ENCODE measurements around the gene ZNF597.
"Not testable (repeated sequence)": the region's sequence is repeated elsewhere in the genome, so short reads cannot be mapped to it uniquely, and the experiment has no call there.

The ZNF597 gene

GRCh38 chr16:3474870-3475269, 31.6 kb upstream of the ZNF597 start:
- DNase-seq = not testable (repeated sequence)

GRCh38 chr16:3474136-3474779, 31.0 kb upstream of the ZNF597 start:
- DNase-seq = no peak

GRCh38 chr16:3473596-3473943, 30.3 kb upstream of the ZNF597 start:
- not testable (repeated sequence) for DNase-seq

GRCh38 chr16:3472878-3473595, 29.7 kb upstream of the ZNF597 start:
- no peak for DNase-seq

- DNase-seq = no peak
These were observed 28.3 kb upstream of the ZNF597 start for GRCh38 chr16:3471518-3472176.

GRCh38 chr16:3470723-3471122, 27.4 kb upstream of the ZNF597 start:
- DNase-seq = no peak

GRCh38 chr16:3469736-3470135, 26.4 kb upstream of the ZNF597 start:
- no peak for DNase-seq

GRCh38 chr16:3468501-3468900, 25.2 kb upstream of the ZNF597 start:
- DNase-seq = no peak

- no peak for DNase-seq
These were observed 24.6 kb upstream of the ZNF597 start for GRCh38 chr16:3467921-3468320.

- DNase-seq = no peak
These were observed 23.9 kb upstream of the ZNF597 start for GRCh38 chr16:3467182-3467581.

GRCh38 chr16:3465911-3466584, 22.7 kb upstream of the ZNF597 start:
- DNase-seq = no peak

- no peak for DNase-seq
These were observed 22.0 kb upstream of the ZNF597 start for GRCh38 chr16:3465301-3465700.

GRCh38 chr16:3461151-3461550, 17.8 kb upstream of the ZNF597 start:
- DNase-seq = no peak

GRCh38 chr16:3460585-3460984, 17.3 kb upstream of the ZNF597 start:
- no peak for DNase-seq

- DNase-seq = no peak
These were observed 16.8 kb upstream of the ZNF597 start for GRCh38 chr16:3460121-3460520.

- DNase-seq = no peak
These were observed 16.2 kb upstream of the ZNF597 start for GRCh38 chr16:3459401-3460090.

GRCh38 chr16:3458852-3459361, 15.6 kb upstream of the ZNF597 start:
- no peak for DNase-seq

GRCh38 chr16:3458278-3458851, 15.1 kb upstream of the ZNF597 start:
- DNase-seq = no peak

- DNase-seq = peak; percentile 67
These were observed 14.3 kb upstream of the ZNF597 start for GRCh38 chr16:3457434-3458252.

GRCh38 chr16:3454631-3455147, 11.4 kb upstream of the ZNF597 start:
- DNase-seq = no peak

- DNase-seq = no peak
These were observed 10.8 kb upstream of the ZNF597 start for GRCh38 chr16:3454093-3454492.

Data from NCI-H1105 treated with DMSO at 0.1 percent for 48 hours (cell line).